ENCODE data around the gene PARVB. TPM values are rescaled to one million over a fixed set of nuclear protein-coding genes. Genes with fewer than 3 reads are reported as not detected.

PARVB gene, protein sequence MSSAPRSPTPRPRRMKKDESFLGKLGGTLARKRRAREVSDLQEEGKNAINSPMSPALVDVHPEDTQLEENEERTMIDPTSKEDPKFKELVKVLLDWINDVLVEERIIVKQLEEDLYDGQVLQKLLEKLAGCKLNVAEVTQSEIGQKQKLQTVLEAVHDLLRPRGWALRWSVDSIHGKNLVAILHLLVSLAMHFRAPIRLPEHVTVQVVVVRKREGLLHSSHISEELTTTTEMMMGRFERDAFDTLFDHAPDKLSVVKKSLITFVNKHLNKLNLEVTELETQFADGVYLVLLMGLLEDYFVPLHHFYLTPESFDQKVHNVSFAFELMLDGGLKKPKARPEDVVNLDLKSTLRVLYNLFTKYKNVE
- 36.5 and 49.3 TPM in 2 replicates for total RNA-seq

DNA sequence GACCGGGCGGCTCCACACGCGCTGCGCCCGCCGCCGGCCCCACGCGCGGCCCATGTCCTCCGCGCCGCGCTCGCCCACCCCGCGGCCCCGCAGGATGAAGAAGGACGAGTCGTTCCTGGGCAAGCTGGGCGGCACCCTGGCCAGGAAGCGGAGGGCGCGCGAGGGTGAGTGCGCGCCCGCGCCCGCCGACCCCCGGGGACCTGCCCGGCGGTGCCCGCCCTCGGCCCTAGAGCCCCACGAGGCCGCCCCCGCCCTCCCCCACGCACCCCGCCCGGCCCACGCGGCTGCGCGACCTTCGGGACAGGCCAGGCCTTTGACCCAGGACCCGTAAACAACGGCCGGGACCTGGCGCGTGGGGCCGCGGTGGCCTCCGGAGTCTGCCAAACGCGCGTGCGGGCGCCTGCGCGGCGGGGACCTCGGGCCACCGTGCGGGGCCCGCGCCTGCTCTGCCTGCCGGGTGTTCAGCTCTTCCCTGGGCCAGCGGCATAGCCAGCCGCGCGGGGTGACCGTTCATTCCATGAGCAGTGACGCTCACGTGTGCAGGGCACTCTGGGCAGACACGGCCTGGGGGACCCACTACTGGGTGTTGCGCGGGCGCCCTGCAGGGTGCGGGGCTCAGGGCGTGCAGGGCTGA is at the start of gene PARVB:
PARVB (plus strand) TSS at position 15 of the 634 bp plus-strand sequence; CDS start at position 53, 38 bp downstream.

GRCh38 chr22:44180706-44181032 is 156.6 kb downstream of the PARVB start, which contains the start of gene PARVG:
Gene PARVG (plus strand): TSS chr22:44180925. CDS start chr22:44183330, 2,405 bp downstream.

Other genes with a start within 250 kb of the PARVB start
- 0.11 and 0.47 TPM in 2 replicates for gene EFCAB6, start 212.0 kb upstream of the PARVB start, total RNA-seq
- 0.08 TPM in 1 of 2 replicates, not detected in the other for gene SULT4A1, start 161.8 kb upstream of the PARVB start, total RNA-seq
- gene PNPLA5, start 132.3 kb upstream of the PARVB start, total RNA-seq: not detected in 2 replicates
- 2.9 and 4.2 TPM in 2 replicates for gene PNPLA3, start 100.5 kb upstream of the PARVB start, total RNA-seq
- 35.3 and 51.6 TPM in 2 replicates for gene SAMM50, start 68.9 kb upstream of the PARVB start, total RNA-seq
- not detected in 2 replicates for gene PARVG, start 156.6 kb downstream of the PARVB start, total RNA-seq

All from hair follicular keratinocyte (primary cell).